SK-N-MC (cell line): ENCODE results near the gene CAPN2.

Experiments used
- FOXP2 ChIP-seq: optimal IDR thresholded peaks from 2 replicates; pipeline ENCODE3; 2011; ENCODE audit warnings: mild to moderate bottlenecking, moderate library complexity; ENCODE audit not compliant: insufficient read depth; ENCODE audit errors: extremely low read length, control extremely low read depth
- POLR2AphosphoS5 ChIP-seq: IDR thresholded peaks from 2 replicates; pipeline ENCODE4 v1.6.1; 2012; ENCODE audit warnings: mild to moderate bottlenecking, low read depth, low read length, borderline replicate concordance

- TF ChIP-seq FOXP2 (no peak), POLR2AphosphoS5 (no peak)
Measured at GRCh38 chr1:223695014-223695548, 17.3 kb upstream of the CAPN2 start.
